Cardiac septum (tissue), 1 donor: ENCODE results near the gene PKP3. TPM values are rescaled to one million over a fixed set of nuclear protein-coding genes. Genes with fewer than 3 reads are reported as not detected.
"Not testable (repeated sequence)": the region's sequence is repeated elsewhere in the genome, so short reads cannot be mapped to it uniquely, and the experiment has no call there.

Experiments
- DNase-seq: peaks from one replicate; pipeline ENCODE4 v3.0.0-alpha.2; 2020; ENCODE audit warnings: low spot score
- intact Hi-C: fragments of 100-400 bp; cut with DNase I; formaldehyde crosslinking; loops from one replicate; pipeline ENCODE4 v1.14.0; 2022
- total RNA-seq: library from RNA; stranded (reverse); fragmentation: NEBNext Ultra II Directional; extraction: Animal tissue kit (Norgen Biotek cat#: 25700); gene quantifications from one replicate; pipeline ENCODE4 v1.2.1, GENCODE V29; 2021
- donor health status: DM: no; HTN: no; CAD: no.

The PKP3 gene
- total RNA-seq, 1 donor from 2014 or later = 0.83 TPM

GRCh38 chr11:406796-407650, 13.0 kb downstream of the PKP3 start:
- DNase-seq = peak; percentile 88
- intact Hi-C loops = loop anchor here (5.0 kb wide), 2 partner anchors 40 to 100 kb away; partner anchors contain the start of gene RNH1

DNA sequence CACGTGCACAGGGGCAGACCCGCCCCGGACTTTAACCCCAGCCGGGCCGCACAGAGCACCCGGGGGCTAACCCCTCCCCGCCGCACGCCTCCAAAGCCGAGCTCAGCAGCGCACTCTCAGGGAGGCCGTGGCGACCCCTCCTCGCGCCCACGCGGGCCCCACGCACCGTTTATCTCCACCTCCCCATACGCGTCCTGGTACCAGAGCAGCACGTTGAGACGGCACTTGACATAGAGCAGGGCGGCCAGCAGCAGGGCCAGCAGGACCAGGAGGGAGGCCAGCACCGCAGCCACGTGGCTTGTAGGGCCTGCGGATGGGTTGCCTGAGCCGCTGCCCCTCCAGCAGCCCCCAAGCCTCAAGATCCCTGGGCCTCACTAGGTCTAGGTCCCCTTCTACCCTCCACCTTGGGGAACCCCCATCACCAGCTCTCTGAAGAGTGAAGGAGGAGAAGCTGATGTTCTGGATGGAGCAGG, 13.7 kb downstream of the PKP3 start:
- intact Hi-C loops = loop anchor here (5.0 kb wide), 2 partner anchors 40 to 100 kb away; partner anchors contain the start of gene RNH1
- DNase-seq = no peak

DNA sequence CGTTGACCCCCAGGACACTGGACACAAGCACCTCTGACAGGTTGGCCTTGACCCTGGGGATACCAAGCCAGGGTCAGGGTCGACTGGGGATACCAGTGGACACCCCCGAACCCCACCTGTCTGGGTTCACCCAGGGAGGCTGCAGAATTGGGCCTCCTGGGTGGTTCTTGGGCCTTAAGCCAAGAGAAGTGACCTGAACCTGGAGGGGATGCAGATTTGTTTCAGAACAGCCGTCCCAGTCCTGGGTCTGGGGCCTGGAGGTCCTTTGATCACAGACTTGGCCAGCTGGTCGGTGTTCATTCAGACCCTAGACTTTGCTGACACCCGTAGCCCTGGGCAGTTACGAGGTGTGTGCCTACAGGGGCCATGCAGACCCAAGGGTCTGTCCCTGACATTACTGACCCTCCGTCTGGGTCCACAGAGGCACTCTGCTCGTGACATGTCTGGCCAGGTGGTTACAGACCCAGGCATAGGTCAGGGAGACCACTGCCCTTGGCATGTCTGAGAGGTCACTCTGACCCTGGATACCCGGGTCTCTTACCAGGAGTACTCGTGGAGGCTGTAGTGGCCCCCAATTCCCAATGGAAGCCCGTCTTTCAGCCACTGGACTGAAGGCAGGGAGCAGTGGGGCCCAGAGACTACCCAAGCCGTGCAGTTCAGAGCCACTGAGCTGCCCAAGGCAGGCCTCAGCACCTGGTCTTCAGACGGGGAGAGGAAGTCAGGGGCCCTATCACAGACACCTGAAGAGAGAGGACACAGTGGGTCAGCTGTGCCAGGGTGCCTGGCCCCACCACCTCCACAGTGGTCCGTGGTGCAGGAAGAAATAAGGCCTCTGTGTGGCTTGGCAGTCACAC, 14.4 kb downstream of the PKP3 start:
- intact Hi-C loops = loop anchor here (5.0 kb wide), 2 partner anchors 39 to 99 kb away; partner anchors contain the start of gene RNH1
- peak; percentile 67 for DNase-seq

DNA sequence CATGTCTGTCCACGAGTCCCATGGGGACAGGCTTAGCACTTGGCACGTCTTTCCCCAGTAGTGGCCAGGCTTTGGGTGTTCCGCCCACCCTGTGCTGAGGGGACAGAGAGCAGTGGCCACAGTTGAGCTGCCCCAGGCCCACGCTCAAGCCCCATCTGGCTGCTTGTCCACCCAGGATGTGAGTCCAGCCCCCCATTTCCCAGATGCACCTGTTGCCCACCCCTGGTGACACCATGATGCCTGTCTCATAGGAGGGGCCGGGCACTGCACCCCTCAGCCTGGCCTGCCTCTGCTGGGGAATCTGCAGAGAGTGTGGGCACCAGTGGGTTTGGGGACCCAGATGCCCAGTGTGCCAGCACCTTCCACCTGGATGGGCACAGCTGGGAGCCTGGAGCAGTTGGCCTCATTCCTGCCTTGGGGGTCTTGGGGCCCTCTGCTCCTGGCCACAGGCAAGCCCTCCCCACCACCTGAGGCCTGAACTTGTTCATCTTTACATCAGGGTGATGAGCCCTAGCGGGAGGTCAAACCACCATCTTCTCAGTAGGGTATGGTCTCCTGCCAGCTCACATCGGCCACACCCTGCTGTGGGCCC, 15.1 kb downstream of the PKP3 start:
- intact Hi-C loops = loop anchor here (5.0 kb wide), 2 partner anchors 38 to 98 kb away; partner anchors contain the start of gene RNH1
- no peak for DNase-seq

DNA sequence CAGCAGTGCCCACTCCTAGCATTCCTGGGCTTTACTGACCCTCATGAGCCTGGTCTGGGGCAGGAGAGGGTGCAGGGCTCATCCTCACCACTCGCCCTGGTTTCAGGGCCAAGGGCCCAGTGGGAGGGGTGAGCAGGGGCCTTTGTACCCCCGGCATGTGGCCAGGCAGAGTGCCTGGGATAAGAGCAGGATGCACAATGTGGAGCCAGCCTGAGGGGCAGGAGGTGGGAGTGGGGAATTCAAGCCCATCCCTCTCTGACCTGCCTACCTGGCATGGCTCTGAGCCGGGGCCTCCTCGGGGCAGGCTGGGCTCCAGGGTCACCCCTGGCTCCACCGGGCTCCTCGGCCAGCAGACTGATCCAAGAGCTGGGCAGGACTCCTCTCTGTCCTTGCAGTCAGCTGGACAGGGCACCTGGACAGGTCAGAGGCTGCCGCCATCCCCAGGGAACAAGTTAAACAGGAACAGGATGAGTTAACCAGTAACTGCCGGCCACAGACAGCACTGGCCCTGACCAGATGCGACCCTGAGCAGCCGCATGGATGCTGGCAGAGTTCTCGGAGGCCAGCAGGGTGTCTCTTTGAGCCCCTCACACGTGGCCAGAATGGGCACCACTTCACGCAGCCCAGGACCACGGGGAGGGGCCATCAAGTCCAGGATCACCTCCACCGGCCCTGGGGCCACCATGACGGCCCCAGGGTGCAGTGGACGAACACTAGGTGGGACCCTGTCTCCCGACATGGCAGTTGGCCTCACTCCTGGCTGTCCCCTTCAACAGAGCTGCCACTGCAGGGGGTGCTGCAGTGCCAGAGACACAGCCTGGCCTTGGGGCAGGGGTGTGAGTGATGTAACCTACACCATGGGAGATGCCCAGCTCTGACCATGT, 15.8 kb downstream of the PKP3 start:
- intact Hi-C loops = loop anchor here (5.0 kb wide), 2 partner anchors 37 to 97 kb away; partner anchors contain the start of gene RNH1
- no peak for DNase-seq

DNA sequence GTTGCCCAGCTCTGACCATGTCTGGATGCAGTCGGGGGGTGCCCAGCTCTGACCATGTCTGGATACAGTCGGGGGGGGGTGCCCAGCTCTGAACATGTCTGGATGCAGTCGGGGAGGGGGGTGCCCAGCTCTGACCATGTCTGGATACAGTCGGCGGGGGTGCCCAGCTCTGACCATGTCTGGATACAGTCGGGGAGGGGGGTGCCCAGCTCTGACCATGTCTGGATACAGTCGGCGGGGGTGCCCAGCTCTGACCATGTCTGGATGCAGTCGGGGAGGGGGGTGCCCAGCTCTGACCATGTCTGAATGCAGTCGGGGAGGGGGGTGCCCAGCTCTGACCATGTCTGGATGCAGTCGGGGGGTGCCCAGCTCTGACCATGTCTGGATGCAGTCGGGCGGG, 16.7 kb downstream of the PKP3 start:
- intact Hi-C loops, DNase-seq: not testable (repeated sequence)

- DNase-seq, intact Hi-C loops: not testable (repeated sequence)
Measured at GRCh38 chr11:411520-411919, 17.5 kb downstream of the PKP3 start.

DNA sequence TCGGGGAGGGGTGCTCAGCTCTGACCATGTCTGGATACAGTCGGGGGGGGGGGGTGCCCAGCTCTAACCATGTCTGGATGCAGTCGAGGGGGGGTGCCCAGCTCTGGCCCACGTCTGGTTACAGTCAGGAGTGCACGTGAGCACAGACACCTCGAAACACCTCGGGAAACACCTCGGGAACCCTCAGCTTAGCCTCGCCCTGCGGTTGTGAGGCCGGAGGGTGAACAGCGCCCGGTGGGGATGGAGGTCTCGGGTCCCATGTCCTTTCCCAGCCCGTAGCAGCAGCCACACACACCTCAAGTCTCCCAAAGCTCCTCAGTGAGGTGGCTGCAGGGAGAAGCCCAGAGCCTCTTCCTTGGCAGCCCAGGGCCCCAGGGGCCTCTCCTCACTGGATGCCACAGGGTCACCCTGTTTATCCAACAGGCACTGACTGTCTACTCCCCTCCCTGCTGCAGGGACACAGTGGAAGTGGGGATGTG, 18.7 kb downstream of the PKP3 start:
- intact Hi-C loops = no loop called here

DNA sequence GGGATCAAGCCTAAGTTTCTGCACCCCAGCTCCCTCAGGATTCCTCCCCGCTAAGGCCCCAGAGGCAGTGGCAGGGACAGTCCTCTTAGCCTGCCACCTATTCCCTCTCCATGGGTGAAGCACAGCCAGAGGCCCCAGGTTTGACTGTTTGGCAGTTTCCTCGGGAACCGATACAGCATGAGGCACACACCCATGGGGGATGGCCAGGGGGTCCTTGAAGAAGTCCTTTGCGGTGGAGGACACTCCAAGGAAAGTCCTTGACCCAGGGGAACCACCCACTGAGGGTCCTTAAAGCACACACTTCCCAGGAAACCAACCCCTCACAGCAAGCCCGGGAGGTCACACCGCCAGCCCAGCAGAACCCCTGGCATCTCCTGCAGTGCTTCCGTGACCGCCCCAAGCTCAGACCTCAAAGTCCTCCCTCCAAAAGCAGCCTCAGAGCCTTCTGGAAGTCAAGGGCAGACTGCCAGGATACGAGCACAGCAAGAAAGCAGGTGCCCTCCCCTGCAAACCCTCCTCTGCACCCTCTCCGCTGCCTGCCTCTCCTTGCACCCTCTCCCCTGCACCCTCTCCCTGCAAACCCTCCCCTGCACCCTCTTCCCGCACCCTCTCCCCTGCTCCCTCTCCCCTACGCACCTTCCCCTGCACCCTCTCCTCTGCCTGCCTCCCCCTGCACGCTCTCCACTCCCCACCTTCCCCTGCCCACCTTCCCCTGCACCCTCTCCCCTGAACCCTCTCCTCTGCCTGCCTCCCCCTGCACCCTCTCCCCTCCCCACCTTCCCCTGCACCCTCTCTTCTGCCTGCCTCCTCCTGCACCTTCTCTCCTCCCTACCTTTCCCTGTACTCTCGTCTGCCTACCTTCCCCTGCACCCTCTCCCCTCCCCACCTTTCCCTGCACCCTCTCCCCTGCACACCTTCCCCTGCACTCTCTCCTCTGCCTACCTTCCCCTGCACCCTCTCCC, 19.4 kb downstream of the PKP3 start:
- DNase-seq = peak; percentile 69
- intact Hi-C loops = no loop called here

More for the DNA sequence above, 18.7 kb downstream of the PKP3 start:
- DNase-seq = peak; percentile 67

DNA sequence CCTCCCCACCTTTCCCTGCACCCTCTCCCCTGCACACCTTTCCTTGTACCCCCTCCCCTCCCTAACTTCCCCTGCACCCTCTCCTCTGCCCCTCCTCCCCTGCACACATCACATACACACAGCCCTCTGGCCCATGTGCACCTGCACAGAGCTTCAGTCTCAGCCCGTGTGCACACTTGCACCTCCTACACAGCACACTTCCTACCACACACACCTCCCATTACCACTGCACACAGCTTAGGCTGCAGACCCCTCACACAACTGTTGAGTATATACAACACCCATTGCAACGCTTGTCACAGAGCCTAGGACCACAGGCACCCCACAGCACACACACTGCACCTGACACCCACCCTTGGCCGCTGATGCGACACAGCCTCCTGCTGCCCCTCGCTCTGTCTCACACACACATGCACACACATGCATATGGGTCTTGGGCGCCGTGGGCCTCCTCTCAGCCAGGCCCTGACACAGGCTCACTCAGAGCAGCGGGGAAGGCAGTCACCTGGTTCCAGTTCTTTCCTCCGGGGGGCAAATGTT, 20.4 kb downstream of the PKP3 start:
- DNase-seq = peak; percentile 53
- intact Hi-C loops = no loop called here

GRCh38 chr11:415640-416041, 21.6 kb downstream of the PKP3 start:
- no peak for DNase-seq
- intact Hi-C loops = no loop called here

- no peak for DNase-seq
- intact Hi-C loops = no loop called here
Measured at GRCh38 chr11:416051-416756, 22.2 kb downstream of the PKP3 start.

DNA sequence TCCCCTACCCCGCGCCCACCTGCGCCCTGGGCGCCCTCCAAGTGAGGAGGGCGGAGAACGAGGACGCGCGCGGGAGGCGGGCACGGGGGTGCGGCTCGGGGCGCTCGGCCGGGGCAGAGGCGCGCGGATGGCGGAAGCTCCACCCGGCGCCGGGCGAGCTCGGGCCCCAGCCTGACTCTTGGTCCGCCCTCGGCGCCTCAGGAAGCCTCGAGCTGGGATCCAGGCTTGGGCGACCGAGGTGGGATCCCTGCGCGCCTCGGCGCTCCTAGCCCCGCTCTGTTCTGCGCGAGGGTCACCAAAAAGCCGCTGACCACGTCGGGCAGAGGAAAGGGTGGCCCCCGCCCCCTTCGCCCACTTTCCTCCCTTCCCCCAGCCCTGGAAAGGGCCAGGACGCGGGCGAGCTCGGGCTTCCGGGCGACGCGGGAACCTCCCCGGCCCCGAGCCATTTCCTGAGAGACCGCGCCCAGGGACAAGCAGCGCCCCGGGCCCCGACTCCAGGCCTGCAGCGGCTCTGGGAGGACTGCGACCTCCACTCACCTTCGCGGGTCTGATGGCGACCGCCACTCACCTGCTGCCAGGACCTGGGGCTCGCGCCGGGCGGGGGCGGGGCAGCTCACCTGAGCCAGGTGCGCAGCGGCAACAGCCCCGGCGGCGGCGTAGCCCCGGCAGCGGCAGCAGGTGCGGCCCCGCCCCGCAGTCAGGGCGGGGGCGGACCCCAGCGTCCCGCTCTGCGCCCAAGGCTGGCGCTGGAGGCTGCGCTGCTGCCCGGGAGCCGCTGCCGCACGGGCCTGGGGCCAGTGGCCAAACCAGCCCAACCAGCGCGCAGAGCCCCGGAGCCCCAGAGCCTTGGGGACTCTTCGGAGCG, 23.0 kb downstream of the PKP3 start:
- intact Hi-C loops = no loop called here
- DNase-seq = no peak

DNA sequence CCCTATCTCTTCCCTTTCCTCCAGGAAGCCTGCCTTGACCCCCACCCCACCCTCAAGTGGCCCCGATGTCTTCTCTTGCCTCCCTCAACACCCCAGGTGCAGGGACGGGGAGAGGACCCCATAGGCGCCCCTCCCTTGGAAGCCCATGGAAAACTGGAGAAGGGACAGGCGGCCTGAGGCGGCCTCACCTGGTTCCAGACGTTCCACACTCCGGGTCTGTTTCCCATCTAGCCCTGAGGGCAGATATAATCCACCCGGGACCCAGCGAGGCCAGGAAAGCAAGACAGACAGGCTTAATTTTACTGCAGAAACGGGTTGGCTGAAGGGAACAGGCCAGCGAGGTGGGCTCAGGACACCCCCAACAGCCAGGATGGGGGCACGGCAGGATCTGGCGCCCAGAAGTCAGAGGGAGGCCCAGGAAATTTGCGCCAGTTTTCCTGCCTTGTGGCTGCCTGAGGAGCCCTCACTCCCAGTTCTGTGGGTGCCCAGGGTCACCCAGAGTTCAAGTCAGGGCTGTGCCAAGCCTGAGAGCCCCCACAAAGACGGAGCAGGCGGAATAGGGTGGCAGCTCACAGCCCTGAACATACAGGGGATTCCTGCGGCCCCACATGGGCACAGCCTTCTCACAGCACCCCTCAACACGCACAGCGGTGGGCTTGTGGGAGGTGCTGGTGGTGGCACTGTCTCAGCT, 23.8 kb downstream of the PKP3 start:
- no peak for DNase-seq
- intact Hi-C loops = no loop called here
